Neural progenitor cell (in vitro differentiated cells): ENCODE results near the gene PROC.
"Not testable (repeated sequence)": the region's sequence is repeated elsewhere in the genome, so short reads cannot be mapped to it uniquely, and the experiment has no call there.

Experiments used
- EZH2 ChIP-seq: fragments of 200-600 bp; sonication (generic); IDR thresholded peaks from 2 replicates; pipeline ENCODE4 v1.6.1; 2017; ENCODE audit warnings: antibody characterized with exemption, mild to moderate bottlenecking, moderate library complexity
- EZH2phosphoT487 ChIP-seq: fragments of 200-600 bp; sonication (generic); IDR thresholded peaks from 2 replicates; pipeline ENCODE4 v1.6.1; 2017; ENCODE audit warnings: antibody characterized with exemption
- TF ChIP-seq, protein P1 (sequence below): fragments of 200-600 bp; sonication (generic); IDR thresholded peaks from 2 replicates; pipeline ENCODE4 v1.5.1; 2017; ENCODE audit warnings: antibody characterized with exemption, mild to moderate bottlenecking

DNA sequence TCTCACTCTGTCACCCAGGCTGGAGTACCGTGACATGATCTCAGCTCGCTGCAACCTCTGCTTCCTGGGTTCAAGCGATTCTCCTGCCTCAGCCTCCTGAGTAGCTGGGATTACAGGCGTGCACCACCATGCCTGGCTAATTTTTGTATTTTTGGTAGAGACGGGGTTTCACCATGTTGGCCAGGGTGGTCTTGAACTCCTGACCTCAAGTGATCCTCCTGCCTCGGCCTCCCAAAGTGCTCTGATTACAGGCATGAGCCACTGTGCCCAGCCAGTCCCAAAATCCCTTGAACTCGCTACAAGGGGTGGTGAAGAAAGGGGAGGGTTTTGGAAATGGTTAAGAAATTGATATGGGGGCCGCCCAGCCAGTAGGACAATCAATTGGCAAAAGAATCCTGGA is 34.2 kb downstream of the PROC start:
- TF ChIP-seq, protein P1, sequence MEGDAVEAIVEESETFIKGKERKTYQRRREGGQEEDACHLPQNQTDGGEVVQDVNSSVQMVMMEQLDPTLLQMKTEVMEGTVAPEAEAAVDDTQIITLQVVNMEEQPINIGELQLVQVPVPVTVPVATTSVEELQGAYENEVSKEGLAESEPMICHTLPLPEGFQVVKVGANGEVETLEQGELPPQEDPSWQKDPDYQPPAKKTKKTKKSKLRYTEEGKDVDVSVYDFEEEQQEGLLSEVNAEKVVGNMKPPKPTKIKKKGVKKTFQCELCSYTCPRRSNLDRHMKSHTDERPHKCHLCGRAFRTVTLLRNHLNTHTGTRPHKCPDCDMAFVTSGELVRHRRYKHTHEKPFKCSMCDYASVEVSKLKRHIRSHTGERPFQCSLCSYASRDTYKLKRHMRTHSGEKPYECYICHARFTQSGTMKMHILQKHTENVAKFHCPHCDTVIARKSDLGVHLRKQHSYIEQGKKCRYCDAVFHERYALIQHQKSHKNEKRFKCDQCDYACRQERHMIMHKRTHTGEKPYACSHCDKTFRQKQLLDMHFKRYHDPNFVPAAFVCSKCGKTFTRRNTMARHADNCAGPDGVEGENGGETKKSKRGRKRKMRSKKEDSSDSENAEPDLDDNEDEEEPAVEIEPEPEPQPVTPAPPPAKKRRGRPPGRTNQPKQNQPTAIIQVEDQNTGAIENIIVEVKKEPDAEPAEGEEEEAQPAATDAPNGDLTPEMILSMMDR = not testable (repeated sequence)
- TF ChIP-seq EZH2phosphoT487, EZH2: not testable (repeated sequence)
